Activated CD4-positive, alpha-beta T cell treated with anti-CD3 and anti-CD28 coated beads for 48 hours (primary cell): ENCODE data around the gene TLE4.

Experiments used
- DNase-seq: peaks from one replicate; pipeline ENCODE4 v3.0.0-alpha.2; 2020

The TLE4 gene

GRCh38 chr9:79665931-79666330 lies 94.2 kb downstream of the TLE4 start:
- no peak for DNase-seq

- no peak for DNase-seq
Observed at GRCh38 chr9:79667120-79667519, 95.4 kb downstream of the TLE4 start.

GRCh38 chr9:79667817-79668436 lies 96.2 kb downstream of the TLE4 start:
- no peak for DNase-seq

GRCh38 chr9:79668956-79669355 lies 97.2 kb downstream of the TLE4 start:
- no peak for DNase-seq

- no peak for DNase-seq
Observed at GRCh38 chr9:79670269-79670961, 98.7 kb downstream of the TLE4 start.

- DNase-seq = no peak
Observed at GRCh38 chr9:79671558-79671957, 99.8 kb downstream of the TLE4 start.

GRCh38 chr9:79672236-79672635 lies 100.5 kb downstream of the TLE4 start:
- DNase-seq = no peak

- DNase-seq = no peak
Observed at GRCh38 chr9:79672891-79673290, 101.1 kb downstream of the TLE4 start.

GRCh38 chr9:79673614-79674013 lies 101.8 kb downstream of the TLE4 start:
- DNase-seq = no peak

- DNase-seq = no peak
Observed at GRCh38 chr9:79674052-79674777, 102.5 kb downstream of the TLE4 start.

- no peak for DNase-seq
Observed at GRCh38 chr9:79681576-79681975, 109.8 kb downstream of the TLE4 start.

GRCh38 chr9:79682076-79682736 lies 110.4 kb downstream of the TLE4 start:
- DNase-seq = no peak

- no peak for DNase-seq
Observed at GRCh38 chr9:79684059-79684458, 112.3 kb downstream of the TLE4 start.

GRCh38 chr9:79684711-79685575 lies 113.2 kb downstream of the TLE4 start:
- no peak for DNase-seq

- no peak for DNase-seq
Observed at GRCh38 chr9:79685577-79685976, 113.8 kb downstream of the TLE4 start.

GRCh38 chr9:79686381-79687130 lies 114.8 kb downstream of the TLE4 start:
- DNase-seq = no peak

- peak; percentile 18 for DNase-seq
Observed at GRCh38 chr9:79687131-79687447, 115.3 kb downstream of the TLE4 start.

GRCh38 chr9:79688363-79688762 lies 116.6 kb downstream of the TLE4 start:
- DNase-seq = no peak

- DNase-seq = no peak
Observed at GRCh38 chr9:79689576-79689975, 117.8 kb downstream of the TLE4 start.

- no peak for DNase-seq
Observed at GRCh38 chr9:79691496-79691895, 119.7 kb downstream of the TLE4 start.

GRCh38 chr9:79692857-79693571 lies 121.2 kb downstream of the TLE4 start:
- DNase-seq = no peak
